Endodermal cell (in vitro differentiated cells): ENCODE measurements around the gene LGALS4. TPM values are rescaled to one million over a fixed set of nuclear protein-coding genes. Genes with fewer than 3 reads are reported as not detected.
A peak's percentile ranks its signal among the peaks of the same experiment; 100 is the strongest.

ENCODE experiments used
- DNase-seq: peaks from one replicate; pipeline ENCODE4 v3.0.0-alpha.2; 2017
- H3K27ac ChIP-seq: 2 replicates; pipeline ENCODE4 v1.5.1; 2013; ENCODE audit warnings: mild to moderate bottlenecking, low read depth, low read length, moderate library complexity
- H3K27me3 ChIP-seq: 2 replicates; pipeline ENCODE4 v1.6.1; 2013; ENCODE audit warnings: mild to moderate bottlenecking, low read length, moderate library complexity; ENCODE audit not compliant: insufficient read depth, control insufficient read depth, poor library complexity, severe bottlenecking
- H3K36me3 ChIP-seq: 2 replicates; pipeline ENCODE4 v1.7.0; 2013; ENCODE audit warnings: mild to moderate bottlenecking, low read length, moderate library complexity; ENCODE audit not compliant: control insufficient read depth, insufficient read depth
- H3K4me1 ChIP-seq: one replicate; pipeline ENCODE4 v1.7.0; 2013; ENCODE audit warnings: low read length; ENCODE audit not compliant: control insufficient read depth, insufficient read depth
- H3K4me3 ChIP-seq: 2 replicates; pipeline ENCODE4 v1.5.1; 2013; ENCODE audit warnings: mild to moderate bottlenecking, low read length, moderate library complexity
- H3K9ac ChIP-seq: 2 replicates; pipeline ENCODE4 v1.6.1; 2013; ENCODE audit warnings: mild to moderate bottlenecking, low read length, moderate library complexity; ENCODE audit not compliant: poor library complexity, severe bottlenecking; ENCODE audit errors: extremely low read depth
- H3K9me3 ChIP-seq: 2 replicates; pipeline ENCODE4 v1.6.1; 2013; ENCODE audit warnings: mild to moderate bottlenecking, low read length, moderate library complexity; ENCODE audit not compliant: control insufficient read depth
- H3K27ac Mint-ChIP-seq: 2 replicates; pipeline ENCODE4 v1.8.0; 2020; ENCODE audit warnings: mixed read lengths
- H3K27me3 Mint-ChIP-seq: 2 replicates; pipeline ENCODE4 v1.8.0; 2021; ENCODE audit warnings: mild to moderate bottlenecking, mixed read lengths; ENCODE audit not compliant: insufficient read depth
- H3K36me3 Mint-ChIP-seq: 2 replicates; pipeline ENCODE4 v1.8.0; 2020; ENCODE audit warnings: low read depth, mixed read lengths
- H3K4me1 Mint-ChIP-seq: 2 replicates; pipeline ENCODE4 v1.8.0; 2020; ENCODE audit warnings: mixed read lengths
- H3K4me3 Mint-ChIP-seq: 2 replicates; pipeline ENCODE4 v1.8.0; 2020; ENCODE audit warnings: mild to moderate bottlenecking, moderate library complexity, mixed read lengths
- H3K9me3 Mint-ChIP-seq: 2 replicates; pipeline ENCODE4 v1.8.0; 2020; ENCODE audit warnings: mild to moderate bottlenecking, mixed read lengths
- CTCF ChIP-seq: fragments of 200-600 bp; sonication (generic); conservative IDR thresholded peaks from 2 replicates; pipeline ENCODE4 v1.5.0; 2021; ENCODE audit warnings: antibody characterized with exemption, mild to moderate bottlenecking
- WGBS, 2 experiments: methylation state at CpG; one replicate each; pipeline versions ENCODE4 v1.1.5 to v1.1.7; 2013; ENCODE audit warnings: missing lambda C conversion rate in 2 of 2, mixed read lengths in 1 of 2; ENCODE audit not compliant: insufficient coverage in 1 of 2, insufficient read length in 1 of 2; 5-methylcytosine and 5-hydroxymethylcytosine counted together
- total RNA-seq, 2 donors: library from RNA; stranded (reverse); fragmentation: NEBNext Ultra II Directional in 1 of 2; extraction: Animal tissue kit (Norgen Biotek cat#: 25700) in 1 of 2; gene quantifications; 2 replicates in 1 of 2; 3 replicates in 1 of 2; pipeline ENCODE4 v1.2.1, GENCODE V29; 2021

LGALS4 gene
- total RNA-seq, 2 donors from 2014 or later = 0.49 to 0.84 TPM

GRCh38 chr19:38769635-38770211, 43.0 kb downstream of the LGALS4 start:
- WGBS, 2 experiments = 62 to 63% methylated on average over 25 to 42 of the region's 42 CpGs
- Mint-ChIP-seq H3K36me3 (no peaks in the 10 kb centered on the region), H3K27ac (no peak overlapping the region), H3K9me3 (no peaks in the 10 kb centered on the region), H3K27me3 (no peaks in the 10 kb centered on the region), H3K4me3 (no peak overlapping the region), H3K4me1 (no peaks in the 10 kb centered on the region)
- H3K27ac ChIP-seq = no peak overlapping the region
- no peaks in the 10 kb centered on the region for H3K4me1 ChIP-seq
- peak; percentile 94 for TF ChIP-seq CTCF
- no peaks in the 10 kb centered on the region for H3K27me3 ChIP-seq
- no peak overlapping the region for H3K4me3 ChIP-seq
- H3K36me3 ChIP-seq = no peaks in the 10 kb centered on the region
- H3K9ac ChIP-seq = no peak overlapping the region
- DNase-seq = peak; percentile 95
- H3K9me3 ChIP-seq = no peaks in the 10 kb centered on the region

GRCh38 chr19:38766276-38767047, 46.3 kb downstream of the LGALS4 start:
- TF ChIP-seq CTCF = no peak
- H3K27ac ChIP-seq = no peak overlapping the region
- H3K27me3 ChIP-seq = no peaks in the 10 kb centered on the region
- H3K4me1 ChIP-seq = no peaks in the 10 kb centered on the region
- WGBS, 2 experiments = 86 to 90% methylated on average over 7 to 10 of the region's 10 CpGs
- H3K4me3 ChIP-seq = no peak overlapping the region
- H3K36me3 ChIP-seq = no peaks in the 10 kb centered on the region
- no peaks in the 10 kb centered on the region for H3K9me3 ChIP-seq
- H3K4me1 Mint-ChIP-seq = no peaks in the 10 kb centered on the region
- H3K27ac Mint-ChIP-seq = no peak overlapping the region
- no peaks in the 10 kb centered on the region for H3K9me3 Mint-ChIP-seq
- no peak overlapping the region for H3K9ac ChIP-seq
- no peak for DNase-seq
- H3K27me3 Mint-ChIP-seq = no peaks in the 10 kb centered on the region
- no peak overlapping the region for H3K4me3 Mint-ChIP-seq
- no peaks in the 10 kb centered on the region for H3K36me3 Mint-ChIP-seq

- Histone ChIP-seq H3K4me3 (no peak overlapping the region), H3K9ac (no peak overlapping the region), H3K27ac (no peak overlapping the region), H3K36me3 (no peaks in the 10 kb centered on the region), H3K4me1 (no peaks in the 10 kb centered on the region), H3K9me3 (no peaks in the 10 kb centered on the region), H3K27me3 (no peaks in the 10 kb centered on the region)
- 95 to 100% methylated on average over 1 to 2 of the region's 2 CpGs for WGBS, 2 experiments
- no peak for DNase-seq
- no peaks in the 10 kb centered on the region for H3K9me3 Mint-ChIP-seq
- no peaks in the 10 kb centered on the region for H3K27me3 Mint-ChIP-seq
- no peaks in the 10 kb centered on the region for H3K4me1 Mint-ChIP-seq
- no peak for TF ChIP-seq CTCF
- no peak overlapping the region for H3K27ac Mint-ChIP-seq
- no peaks in the 10 kb centered on the region for H3K36me3 Mint-ChIP-seq
- H3K4me3 Mint-ChIP-seq = no peak overlapping the region
Measured at GRCh38 chr19:38765214-38765613, 47.5 kb downstream of the LGALS4 start.
